Measurements from ENCODE around the gene GLIPR1L2.
"Not testable (repeated sequence)": the region's sequence is repeated elsewhere in the genome, so short reads cannot be mapped to it uniquely, and the experiment has no call there.

Gene GLIPR1L2

DNA sequence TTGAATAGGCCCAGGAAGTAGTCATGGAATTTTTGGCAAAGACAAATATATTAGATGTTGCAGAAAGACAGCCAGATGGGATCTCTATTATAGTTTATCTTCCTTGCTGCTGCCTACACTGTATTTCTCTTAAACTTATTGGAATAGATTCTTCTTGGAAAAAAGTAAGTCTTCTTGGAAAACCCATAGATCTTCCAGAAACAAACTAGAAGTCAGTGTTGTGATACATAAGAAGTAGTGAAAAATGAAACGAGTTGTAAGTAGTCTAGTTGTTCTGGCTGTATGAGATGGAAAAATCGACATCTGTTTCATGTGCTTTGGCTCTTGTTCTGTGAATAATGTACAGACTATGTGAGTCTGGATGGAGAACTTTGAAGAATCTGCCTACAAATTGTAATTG lies 29.0 kb downstream of the GLIPR1L2 start:
- in situ Hi-C loops (cut with HindIII; ENCODE audit: low pct_ligation_motif_present, low pct_unique_long_range_greater_than_20kb, low sequenced_read_pairs), result no loop called here
- no peak for DNase-seq

DNA sequence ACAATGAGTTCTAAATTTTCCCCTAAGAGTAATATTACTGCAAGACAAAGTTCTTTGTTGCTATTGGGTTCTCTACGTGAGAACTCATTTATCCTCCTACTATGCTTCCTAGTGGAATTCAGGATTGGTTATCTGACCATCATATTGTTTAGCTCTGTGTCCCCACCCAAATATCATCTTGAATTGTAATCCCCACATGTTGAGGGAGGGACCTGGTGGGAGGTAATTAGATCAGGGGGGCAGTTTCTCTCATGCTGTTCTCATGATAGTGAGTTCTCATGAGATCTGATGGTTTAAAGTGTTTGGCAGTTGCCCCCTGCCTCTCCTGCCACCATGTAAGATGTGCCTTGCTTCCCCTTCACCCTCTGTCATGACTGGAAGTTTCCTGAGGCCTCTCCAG lies 36.6 kb downstream of the GLIPR1L2 start:
- in situ Hi-C loops (cut with HindIII; ENCODE audit: low pct_ligation_motif_present, low pct_unique_long_range_greater_than_20kb, low sequenced_read_pairs), result no loop called here
- DNase-seq, result no peak

DNA sequence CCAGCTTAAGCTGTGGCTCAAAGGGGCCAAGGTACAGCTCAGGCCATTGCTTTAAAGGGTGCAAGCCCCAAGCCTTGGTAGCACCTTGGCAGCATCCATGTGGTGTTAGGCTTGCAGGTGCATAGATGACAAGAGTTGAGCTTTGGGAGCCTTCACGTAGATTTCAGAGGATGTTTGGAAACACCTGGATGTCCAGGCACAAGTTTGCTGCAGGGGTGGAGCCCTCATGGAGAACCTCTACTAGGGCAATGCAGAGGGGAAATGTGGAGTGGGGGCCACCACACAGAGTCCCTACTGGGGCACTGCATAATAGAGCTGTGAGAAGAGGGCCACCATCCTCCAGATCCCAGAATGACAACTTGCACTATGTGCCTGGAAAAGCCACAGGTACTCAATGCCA lies 37.9 kb downstream of the GLIPR1L2 start:
- DNase-seq, result no peak
- in situ Hi-C loops (cut with HindIII; ENCODE audit: low pct_ligation_motif_present, low pct_unique_long_range_greater_than_20kb, low sequenced_read_pairs), result no loop called here

DNA sequence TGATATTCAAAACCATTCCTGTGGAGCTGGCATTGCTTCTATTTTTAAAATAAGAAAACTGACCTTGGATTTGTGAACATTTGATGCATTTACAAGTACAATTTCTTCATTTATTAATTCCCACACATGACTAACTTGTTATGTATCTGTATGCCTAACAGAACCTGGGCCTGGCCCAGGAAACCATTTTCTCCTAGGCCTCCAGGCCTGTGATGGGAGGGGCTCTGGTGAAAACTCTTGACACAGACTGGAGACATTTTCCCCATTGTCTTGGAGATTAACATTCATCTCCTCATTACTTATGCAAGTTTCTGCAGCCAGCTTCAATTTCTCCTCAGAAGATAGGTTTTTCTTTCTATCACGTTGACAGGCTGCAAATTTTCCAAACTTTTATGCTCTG lies 42.0 kb downstream of the GLIPR1L2 start:
- DNase-seq, result no peak
- in situ Hi-C loops (cut with HindIII; ENCODE audit: low pct_ligation_motif_present, low pct_unique_long_range_greater_than_20kb, low sequenced_read_pairs), result no loop called here

DNA sequence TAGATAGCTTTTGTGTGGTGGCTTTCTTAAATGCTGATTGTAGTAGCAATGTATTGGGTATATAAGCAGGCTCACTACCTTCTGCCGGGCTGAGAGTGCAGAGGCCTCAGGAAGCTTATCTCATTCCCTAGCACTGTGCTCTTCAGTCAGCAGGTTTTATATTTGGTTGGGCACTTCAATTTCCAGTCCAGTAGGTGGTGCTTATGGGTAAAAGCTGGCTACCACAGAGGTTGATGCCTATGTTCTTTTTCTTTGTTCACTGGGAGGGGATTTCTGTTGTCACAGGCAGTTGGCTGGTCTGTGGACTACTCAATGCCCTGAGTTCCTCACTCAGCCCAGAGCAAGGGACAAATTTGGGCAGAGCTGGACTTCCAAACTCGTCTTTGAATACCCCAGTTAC lies 46.7 kb downstream of the GLIPR1L2 start:
- in situ Hi-C loops (cut with HindIII; ENCODE audit: low pct_ligation_motif_present, low pct_unique_long_range_greater_than_20kb, low sequenced_read_pairs), result no loop called here
- peak; percentile 22 for DNase-seq

DNA sequence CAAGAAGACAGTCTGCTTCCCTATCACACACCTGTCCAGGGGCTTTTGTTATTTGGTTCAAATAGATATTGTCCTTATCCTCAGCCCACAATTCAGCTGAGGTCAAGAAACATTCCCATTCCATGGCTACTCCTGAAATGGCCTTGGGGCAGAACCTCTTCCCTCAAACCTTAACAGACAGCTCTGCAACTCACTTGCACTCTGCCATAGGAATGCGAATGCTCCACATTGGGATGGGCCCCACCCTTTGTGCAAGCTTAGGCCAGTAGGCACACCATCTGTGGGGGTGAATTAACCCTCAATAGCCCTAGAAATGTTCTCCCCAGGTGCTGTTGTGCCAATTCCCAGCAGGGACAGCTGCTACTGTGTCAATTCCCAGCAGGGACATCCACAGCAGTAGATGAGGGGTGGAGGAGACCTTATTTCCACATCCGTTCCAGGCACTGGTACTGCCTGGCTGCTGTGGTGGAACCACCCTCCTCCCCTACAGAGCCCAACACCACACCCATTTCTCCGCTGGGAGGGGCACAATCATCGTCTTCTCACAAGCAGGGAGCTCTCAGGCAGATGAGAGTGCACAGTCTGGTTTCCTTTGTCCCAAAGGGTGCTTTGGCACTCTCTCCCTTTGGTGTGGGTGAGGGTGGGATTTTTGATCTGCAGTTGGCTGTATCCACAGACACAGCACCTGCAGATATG lies 47.3 kb downstream of the GLIPR1L2 start:
- DNase-seq, result no peak
- in situ Hi-C loops (cut with HindIII; ENCODE audit: low pct_ligation_motif_present, low pct_unique_long_range_greater_than_20kb, low sequenced_read_pairs), result no loop called here

DNA sequence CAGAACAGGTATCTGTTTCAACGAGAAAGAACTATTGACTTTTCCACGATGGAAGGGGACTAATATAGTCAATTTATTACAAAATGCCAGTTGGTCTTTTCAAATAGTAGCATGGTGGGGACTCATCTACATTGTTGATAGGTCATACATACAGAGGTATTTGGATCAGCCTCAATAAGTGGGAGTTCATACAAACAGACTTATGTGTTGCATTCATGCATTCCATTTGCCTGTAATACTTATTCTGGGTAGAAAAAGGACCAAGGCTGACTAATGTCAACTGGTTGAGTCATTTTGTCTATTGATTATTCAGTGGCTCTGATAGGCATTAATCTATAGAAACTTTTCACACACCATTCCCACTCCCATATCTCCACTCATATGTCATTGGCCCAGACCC lies 48.2 kb downstream of the GLIPR1L2 start:
- DNase-seq, result no peak
- in situ Hi-C loops (cut with HindIII; ENCODE audit: low pct_ligation_motif_present, low pct_unique_long_range_greater_than_20kb, low sequenced_read_pairs), result no loop called here

DNA sequence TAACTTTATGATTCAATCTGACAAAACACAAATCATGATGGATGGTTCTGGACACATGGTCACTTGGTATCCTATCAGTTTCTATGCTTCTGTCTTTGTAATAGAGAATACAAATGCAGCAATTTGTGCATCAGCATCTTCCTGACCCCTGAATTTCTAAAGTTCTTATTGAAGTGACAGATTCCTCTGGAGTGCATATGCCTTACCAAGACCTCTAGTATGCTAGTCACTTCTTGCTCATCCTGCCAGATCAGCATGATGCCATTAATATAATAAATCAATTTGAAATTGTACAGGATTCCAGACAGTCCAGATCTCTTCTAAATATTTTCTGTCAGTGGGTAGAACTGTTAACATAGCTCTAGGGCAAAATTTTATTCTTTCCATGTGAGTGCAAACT lies 49.0 kb downstream of the GLIPR1L2 start:
- DNase-seq, result no peak

DNA sequence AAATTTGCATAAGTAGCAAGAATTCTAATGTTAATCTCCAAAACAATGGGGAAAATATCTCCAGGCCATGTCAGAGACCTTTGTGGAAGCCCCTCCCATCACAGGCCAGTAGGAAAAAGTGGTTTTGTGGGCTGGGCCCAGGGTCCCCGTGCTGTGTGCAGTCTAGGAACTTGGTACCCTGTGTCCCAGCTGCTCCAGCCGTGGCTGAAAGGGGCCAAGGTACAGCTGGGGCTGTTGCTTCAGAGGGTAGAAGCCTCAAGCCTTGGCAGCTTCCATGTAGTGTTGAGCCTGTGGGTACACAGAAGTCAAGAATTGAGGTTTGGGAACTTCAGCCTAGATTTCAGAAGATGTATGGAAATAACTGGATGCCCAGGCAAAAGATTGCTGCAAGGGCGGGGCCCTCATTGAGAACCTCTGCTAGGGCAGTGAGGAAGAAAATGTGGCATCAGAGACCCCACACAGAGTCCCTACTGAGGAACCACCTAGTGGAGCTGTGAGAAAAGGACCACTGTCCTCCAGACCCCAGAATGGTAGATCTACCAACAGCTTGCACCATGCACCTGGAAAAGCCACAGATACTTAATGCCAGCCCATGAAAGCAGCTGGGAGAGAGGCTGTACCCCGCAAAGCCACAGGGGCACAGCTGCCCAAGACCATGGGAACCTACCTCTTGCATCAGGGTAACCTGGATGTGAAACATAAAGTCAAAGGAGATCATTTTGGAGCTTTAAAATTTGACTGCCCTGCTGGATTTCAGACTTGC lies 51.0 kb downstream of the GLIPR1L2 start:
- DNase-seq; in situ Hi-C loops (cut with HindIII; ENCODE audit: low pct_ligation_motif_present, low pct_unique_long_range_greater_than_20kb, low sequenced_read_pairs): not testable (repeated sequence)

More for the DNA sequence above, 49.0 kb downstream of the GLIPR1L2 start:
- in situ Hi-C loops (cut with HindIII; ENCODE audit: low pct_ligation_motif_present, low pct_unique_long_range_greater_than_20kb, low sequenced_read_pairs), result no loop called here

DNA sequence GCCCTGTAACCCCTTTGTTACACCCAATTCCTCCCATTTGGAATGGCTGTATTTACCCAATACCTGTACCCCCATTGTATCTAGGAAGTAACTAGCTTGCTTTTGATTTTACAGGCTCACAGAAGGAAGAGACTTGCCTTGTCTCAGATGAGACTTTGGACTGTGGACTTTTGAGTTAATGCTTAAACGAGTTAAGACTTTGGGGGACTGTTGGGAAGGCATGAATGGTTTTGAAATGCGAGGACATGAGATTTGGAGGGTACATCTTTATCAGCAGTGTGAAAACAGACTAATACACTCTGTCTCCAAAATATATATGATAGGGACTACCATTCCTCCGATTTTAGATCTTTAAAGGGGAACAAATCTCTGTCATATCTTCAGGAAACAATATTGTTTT lies 51.6 kb downstream of the GLIPR1L2 start:
- DNase-seq; in situ Hi-C loops (cut with HindIII; ENCODE audit: low pct_ligation_motif_present, low pct_unique_long_range_greater_than_20kb, low sequenced_read_pairs): not testable (repeated sequence)

DNA sequence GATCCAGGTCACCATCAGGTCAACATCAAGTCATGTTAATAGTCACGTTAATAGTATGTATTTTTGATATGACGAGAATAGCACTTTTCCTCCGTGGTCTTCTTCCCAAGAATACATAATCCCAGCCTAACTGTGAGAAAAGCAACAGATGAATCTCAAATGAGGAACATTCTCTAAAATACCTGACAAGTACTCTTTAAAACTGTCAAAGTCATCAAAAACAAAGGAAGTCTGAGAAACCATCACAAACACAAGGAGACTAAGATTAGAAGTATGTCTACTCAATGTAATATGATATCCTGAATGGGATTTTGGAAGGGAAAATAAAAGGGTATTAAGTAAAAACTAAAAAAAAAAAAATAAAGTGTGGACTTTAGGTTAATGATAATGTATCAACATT lies 52.8 kb downstream of the GLIPR1L2 start:
- in situ Hi-C loops (cut with HindIII; ENCODE audit: low pct_ligation_motif_present, low pct_unique_long_range_greater_than_20kb, low sequenced_read_pairs), result no loop called here
- DNase-seq, result no peak

DNA sequence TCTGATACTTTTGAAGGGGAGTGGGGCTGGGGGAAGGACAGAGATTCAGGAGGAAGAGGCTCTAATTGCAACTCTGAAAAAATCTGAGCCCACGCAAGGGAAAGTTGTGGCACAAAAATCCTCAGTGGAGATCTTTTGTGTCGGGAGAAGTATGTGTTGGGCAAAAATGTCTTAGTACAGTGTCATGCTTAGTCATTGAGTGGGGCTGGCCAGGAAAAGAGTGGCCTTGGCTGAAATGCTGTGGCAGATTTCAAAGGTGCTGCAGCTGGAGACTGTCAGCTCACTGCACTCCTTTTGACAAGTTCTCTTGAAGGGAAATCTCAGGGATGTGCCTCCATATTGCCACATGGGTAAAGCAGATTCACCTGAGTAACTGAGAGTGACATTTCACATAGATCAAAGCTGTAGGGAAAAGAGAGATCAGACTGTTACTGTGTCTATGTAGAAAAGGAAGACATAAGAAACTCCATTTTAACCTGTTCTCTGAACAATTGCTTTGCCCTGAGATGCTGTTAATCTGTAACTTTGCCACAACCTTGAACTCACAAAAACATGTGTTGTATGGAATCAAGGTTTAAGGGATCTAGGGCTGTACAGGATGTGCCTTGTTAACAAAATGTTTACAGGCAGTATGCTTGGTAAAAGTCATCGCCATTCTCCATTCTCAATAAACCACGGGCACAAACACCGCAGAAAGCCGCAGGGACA lies 53.7 kb downstream of the GLIPR1L2 start:
- no peak for DNase-seq
- in situ Hi-C loops (cut with HindIII; ENCODE audit: low pct_ligation_motif_present, low pct_unique_long_range_greater_than_20kb, low sequenced_read_pairs), result no loop called here

DNA sequence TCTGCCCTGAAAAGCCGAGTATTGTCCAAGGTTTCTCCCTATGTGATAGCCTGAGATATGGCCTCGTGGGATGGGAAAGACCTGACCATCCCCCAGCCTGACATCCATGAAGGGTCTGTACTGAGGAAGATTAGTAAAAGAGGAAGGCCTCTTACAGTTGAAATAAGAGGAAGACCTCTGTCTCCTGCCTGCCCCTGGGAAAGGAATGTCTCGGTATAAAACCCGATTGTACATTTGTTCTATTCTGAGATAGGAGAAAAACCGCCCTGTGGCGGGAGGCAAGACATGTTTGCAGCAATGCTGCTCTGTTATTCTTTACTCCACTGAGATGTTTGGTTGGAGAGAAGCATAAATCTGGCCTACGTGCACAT lies 54.2 kb downstream of the GLIPR1L2 start:
- in situ Hi-C loops (cut with HindIII; ENCODE audit: low pct_ligation_motif_present, low pct_unique_long_range_greater_than_20kb, low sequenced_read_pairs), result not testable (repeated sequence)

DNA sequence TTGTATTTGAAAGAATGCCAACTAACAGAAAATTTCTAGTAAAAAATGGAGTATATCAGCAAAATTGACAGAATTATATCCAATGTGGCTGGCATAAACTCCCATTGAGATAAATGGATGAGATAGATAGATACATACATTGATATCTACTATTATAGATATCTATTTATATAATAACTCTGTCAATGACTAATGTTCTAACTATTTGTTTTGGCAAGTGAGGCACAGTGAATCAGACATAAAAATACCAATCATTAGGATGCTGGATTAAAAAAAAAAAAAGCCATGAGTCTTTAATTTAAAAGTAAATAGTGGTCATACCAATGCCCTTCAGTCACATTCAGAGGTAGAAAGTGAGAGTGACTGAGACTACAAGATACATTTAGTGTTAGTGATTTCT lies 56.0 kb downstream of the GLIPR1L2 start:
- in situ Hi-C loops (cut with HindIII; ENCODE audit: low pct_ligation_motif_present, low pct_unique_long_range_greater_than_20kb, low sequenced_read_pairs), result no loop called here
- peak; percentile 15 for DNase-seq

More for the DNA sequence above, 54.2 kb downstream of the GLIPR1L2 start:
- DNase-seq, result not testable (repeated sequence)

DNA sequence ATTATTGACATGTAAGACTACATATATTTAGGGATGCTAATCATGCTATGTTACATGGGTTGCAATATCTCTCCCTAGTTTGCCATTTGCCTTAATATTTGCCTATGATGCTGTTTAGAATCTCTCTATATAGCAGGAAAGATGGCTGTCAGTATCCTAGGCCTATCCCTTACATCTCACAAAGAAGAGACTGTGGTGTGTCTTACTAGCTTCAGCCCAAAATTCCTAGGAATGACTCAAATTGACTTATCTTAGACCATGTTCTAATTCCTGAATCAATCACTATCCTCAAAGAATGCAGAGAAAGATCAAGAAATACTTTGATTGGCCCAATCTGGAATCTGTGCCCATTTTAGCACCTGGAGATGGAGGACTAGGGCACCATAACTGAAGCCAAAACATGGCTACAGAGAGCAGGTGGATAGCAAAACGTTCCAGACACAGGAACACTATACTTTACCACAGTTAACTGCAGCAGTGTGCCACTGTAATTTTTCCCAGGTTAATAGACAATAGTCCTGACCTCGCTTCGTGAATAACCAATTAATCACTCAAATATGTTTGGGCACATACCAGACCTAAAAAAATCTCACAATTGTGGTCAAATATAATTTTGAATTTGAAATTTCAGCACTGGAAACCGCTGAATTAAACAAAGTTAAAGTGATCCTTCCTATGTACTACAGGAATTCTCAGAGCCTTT lies 57.0 kb downstream of the GLIPR1L2 start:
- no peak for DNase-seq
- in situ Hi-C loops (cut with HindIII; ENCODE audit: low pct_ligation_motif_present, low pct_unique_long_range_greater_than_20kb, low sequenced_read_pairs), result no loop called here

DNA sequence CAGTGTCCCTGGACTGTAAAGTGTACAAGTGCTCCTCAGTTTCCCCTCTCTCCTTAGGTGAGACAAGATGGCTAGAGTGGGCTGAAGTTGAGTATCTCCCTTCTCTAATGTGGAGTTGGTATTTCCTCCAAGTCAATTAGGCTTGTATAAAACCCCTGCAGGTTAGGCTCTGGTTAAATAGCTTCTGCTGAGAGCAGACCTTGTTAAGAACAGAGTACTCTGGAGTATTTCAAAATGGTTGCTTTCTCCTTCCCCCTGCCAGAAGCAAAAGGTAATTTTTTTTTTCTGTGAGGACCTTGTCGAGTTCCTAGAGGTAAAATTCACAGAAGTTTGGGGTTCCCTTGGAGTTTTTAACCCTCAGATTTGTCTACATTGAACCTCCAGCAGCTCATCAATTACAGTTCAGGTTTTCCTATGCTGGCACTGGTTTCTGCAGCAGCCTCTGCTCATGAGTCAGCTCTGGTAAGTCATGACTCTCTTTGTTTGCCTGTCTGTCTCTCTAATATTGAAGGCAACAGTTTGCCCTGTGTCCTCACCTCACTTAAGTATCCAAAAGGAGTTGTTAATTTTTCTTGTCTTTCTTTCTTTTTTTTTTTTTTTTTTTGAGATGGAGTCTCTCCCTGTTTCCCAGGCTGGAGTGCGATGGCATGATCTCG lies 61.9 kb downstream of the GLIPR1L2 start:
- in situ Hi-C loops (cut with HindIII; ENCODE audit: low pct_ligation_motif_present, low pct_unique_long_range_greater_than_20kb, low sequenced_read_pairs), result no loop called here
- DNase-seq, result no peak

DNA sequence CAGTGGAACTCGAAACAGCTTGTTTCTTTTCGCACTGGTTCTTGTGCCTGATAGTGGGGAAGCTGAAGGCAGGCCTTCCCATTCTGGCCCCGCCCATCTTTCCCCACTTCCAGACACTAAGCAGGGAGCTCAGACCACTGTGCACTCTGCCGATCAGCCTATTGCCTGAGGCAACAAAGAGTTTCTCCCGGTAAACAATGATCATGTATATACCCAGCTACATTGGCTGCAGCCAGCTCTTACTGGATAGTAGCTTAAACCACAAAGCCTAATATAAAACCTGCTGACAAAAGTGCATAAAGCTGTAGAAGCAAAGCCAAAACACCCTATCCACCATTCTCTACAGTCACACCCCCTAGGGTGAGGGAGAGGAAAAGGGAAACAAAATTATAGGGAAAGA lies 65.0 kb downstream of the GLIPR1L2 start:
- DNase-seq, result no peak
- in situ Hi-C loops (cut with HindIII; ENCODE audit: low pct_ligation_motif_present, low pct_unique_long_range_greater_than_20kb, low sequenced_read_pairs), result no loop called here

DNA sequence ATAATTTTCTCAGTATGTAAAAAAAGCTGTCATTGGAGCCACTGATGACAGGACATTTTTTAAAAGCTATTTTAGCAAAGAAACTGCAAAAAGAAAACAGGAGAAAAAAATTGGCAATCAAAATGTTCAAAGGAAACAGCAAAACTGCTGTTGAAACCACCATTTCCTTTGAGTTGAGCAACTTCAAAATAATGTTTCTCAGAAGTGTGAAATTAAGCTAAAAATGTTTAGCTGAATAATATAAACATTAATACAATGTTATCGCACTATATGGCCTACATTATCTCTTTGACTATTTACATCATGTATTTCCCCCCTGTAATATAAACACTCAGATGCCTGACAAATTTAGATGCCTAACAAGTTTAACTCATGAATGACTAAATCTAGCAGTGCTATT lies 66.3 kb downstream of the GLIPR1L2 start:
- no peak for DNase-seq
- in situ Hi-C loops (cut with HindIII; ENCODE audit: low pct_ligation_motif_present, low pct_unique_long_range_greater_than_20kb, low sequenced_read_pairs), result no loop called here

DNA sequence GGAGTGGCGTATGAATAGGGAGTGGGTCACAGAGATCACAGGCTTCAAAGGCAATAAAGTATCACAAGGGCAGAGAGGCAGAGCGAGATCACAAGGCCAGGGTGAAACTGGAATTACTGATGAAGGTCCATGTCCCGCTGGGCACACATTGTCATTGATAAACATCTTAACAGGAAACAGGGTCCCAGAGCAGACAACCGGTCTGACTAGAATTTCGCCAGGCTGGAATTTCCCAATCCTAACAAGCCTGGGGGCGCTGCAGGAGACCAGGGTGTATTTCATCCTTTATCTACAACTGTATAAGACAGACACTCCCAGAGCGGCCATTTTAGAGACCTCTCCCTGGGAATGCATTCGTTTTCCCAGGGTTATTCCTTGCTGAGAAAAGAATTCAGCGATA lies 67.0 kb downstream of the GLIPR1L2 start:
- DNase-seq; in situ Hi-C loops (cut with HindIII; ENCODE audit: low pct_ligation_motif_present, low pct_unique_long_range_greater_than_20kb, low sequenced_read_pairs): not testable (repeated sequence)
